Panc1 (cell line): ENCODE data around the gene LRRC27.

Experiments
- CTCF ChIP-seq: fragments of 450-650 bp; IDR thresholded peaks from 2 replicates; pipeline ENCODE4 v1.5.1; 2017; ENCODE audit warnings: mild to moderate bottlenecking
- POLR2AphosphoS5 ChIP-seq: IDR thresholded peaks from 2 replicates; pipeline ENCODE4 v1.6.1; 2012; ENCODE audit warnings: mild to moderate bottlenecking, low read depth, low read length, moderate library complexity
- SIN3A ChIP-seq: IDR thresholded peaks from 2 replicates; pipeline ENCODE4 v1.6.1; 2012; ENCODE audit warnings: low read depth, mild to moderate bottlenecking, low read length, moderate library complexity, borderline replicate concordance; ENCODE audit not compliant: insufficient read depth
- TCF7L2 ChIP-seq: IDR thresholded peaks from 2 replicates; pipeline ENCODE4 v1.6.1; 2011; ENCODE audit warnings: mild to moderate bottlenecking, low read depth, low read length, inconsistent platforms
- TF ChIP-seq, protein P1 (sequence below), 2 experiments: IDR thresholded peaks; 2 replicates each; pipeline ENCODE4 v1.6.1; 2011 to 2012; ENCODE audit warnings: low read depth in 2 of 2, control low read depth in 1 of 2, low read length in 1 of 2, mild to moderate bottlenecking in 1 of 2, moderate library complexity in 1 of 2; ENCODE audit not compliant: insufficient read depth in 1 of 2

DNA sequence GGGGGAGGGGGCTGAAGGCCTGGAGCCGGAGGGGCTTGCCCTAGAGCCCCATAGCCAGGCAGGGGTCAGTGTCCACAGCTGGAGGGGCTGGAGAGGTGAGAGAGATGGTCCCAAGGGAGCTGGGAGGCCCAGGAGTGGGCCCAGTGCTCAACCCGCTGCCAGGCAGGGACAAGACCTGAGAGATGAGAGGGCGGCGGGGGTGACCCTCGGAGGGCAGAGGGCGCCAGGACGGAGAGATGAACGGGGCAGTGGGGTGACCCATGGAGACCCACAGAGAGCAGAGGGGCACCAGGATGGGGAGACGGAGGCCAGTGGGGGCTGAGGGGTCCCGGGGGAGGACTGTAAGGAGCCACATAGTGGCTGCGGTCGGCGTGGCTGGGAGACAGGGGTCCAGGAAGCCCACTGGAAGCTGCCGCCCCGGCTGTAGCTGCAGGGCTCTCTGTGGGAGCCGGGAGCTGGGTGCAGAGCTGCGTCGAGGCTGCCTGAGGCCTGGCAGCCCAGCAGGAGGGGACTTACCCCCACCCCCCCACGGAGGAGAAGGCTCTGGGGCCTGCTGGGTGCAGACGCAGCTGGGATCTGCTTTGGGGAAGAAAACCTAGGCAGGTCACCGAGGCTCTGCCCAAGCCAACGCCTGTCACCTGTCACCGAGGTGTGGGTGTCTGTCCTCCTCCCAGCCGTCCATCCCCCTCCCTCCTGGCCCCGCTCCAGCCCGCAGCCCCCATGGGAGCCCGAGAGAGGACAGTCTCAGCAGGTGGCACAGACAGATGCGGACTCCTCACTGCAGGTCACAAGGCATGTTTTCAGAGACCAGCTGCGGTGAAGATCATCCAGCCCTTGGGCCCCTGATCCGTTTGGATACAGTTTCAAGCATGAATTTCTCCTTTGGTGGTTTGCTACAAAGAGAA, 90.1 kb downstream of the LRRC27 start:
- TF ChIP-seq POLR2AphosphoS5, result no peak
- no peak for TF ChIP-seq CTCF
- TF ChIP-seq, protein P1, sequence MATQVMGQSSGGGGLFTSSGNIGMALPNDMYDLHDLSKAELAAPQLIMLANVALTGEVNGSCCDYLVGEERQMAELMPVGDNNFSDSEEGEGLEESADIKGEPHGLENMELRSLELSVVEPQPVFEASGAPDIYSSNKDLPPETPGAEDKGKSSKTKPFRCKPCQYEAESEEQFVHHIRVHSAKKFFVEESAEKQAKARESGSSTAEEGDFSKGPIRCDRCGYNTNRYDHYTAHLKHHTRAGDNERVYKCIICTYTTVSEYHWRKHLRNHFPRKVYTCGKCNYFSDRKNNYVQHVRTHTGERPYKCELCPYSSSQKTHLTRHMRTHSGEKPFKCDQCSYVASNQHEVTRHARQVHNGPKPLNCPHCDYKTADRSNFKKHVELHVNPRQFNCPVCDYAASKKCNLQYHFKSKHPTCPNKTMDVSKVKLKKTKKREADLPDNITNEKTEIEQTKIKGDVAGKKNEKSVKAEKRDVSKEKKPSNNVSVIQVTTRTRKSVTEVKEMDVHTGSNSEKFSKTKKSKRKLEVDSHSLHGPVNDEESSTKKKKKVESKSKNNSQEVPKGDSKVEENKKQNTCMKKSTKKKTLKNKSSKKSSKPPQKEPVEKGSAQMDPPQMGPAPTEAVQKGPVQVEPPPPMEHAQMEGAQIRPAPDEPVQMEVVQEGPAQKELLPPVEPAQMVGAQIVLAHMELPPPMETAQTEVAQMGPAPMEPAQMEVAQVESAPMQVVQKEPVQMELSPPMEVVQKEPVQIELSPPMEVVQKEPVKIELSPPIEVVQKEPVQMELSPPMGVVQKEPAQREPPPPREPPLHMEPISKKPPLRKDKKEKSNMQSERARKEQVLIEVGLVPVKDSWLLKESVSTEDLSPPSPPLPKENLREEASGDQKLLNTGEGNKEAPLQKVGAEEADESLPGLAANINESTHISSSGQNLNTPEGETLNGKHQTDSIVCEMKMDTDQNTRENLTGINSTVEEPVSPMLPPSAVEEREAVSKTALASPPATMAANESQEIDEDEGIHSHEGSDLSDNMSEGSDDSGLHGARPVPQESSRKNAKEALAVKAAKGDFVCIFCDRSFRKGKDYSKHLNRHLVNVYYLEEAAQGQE (IDR thresholded peaks at IDR 0.05; ENCODE audit: insufficient read depth in 1 of 2, low read depth in 2 of 2, low read length in 1 of 2), result no peak
- no peak for TF ChIP-seq TCF7L2
- TF ChIP-seq SIN3A, result no peak
